SK-N-SH treated with all-trans-retinoic acid at 6 μM for 48 hours (cell line): ENCODE measurements around the gene KANSL1L.

Experiments
- ATAC-seq: fragments of 200-7000 bp; cut with Tn5 transposase; 3 replicates; pipeline ENCODE4 v1.9.1; 2020; ENCODE audit warnings: mild to moderate bottlenecking, moderate library complexity
- ARNTL ChIP-seq: fragments of 450-650 bp; formaldehyde crosslinking; IDR thresholded peaks from 2 replicates; pipeline ENCODE4 v1.5.0; 2020; ENCODE audit warnings: low read depth, mild to moderate bottlenecking, moderate library complexity, borderline replicate concordance
- BACH2 ChIP-seq: fragments of 250-450 bp; sonication (Bioruptor Pico); IDR thresholded peaks from 2 replicates; pipeline ENCODE4 v1.9.0; 2021; ENCODE audit warnings: mild to moderate bottlenecking, borderline replicate concordance
- CREB5 ChIP-seq: fragments of 250-450 bp; sonication (Bioruptor Pico); IDR thresholded peaks from 2 replicates; pipeline ENCODE4 v1.5.1; 2020; ENCODE audit warnings: low read depth, mild to moderate bottlenecking, moderate library complexity
- CSDC2 ChIP-seq: fragments of 250-450 bp; sonication (Bioruptor Pico); IDR thresholded peaks from 2 replicates; pipeline ENCODE4 v1.5.0; 2020; ENCODE audit warnings: mild to moderate bottlenecking, moderate library complexity
- CSRNP3 ChIP-seq: fragments of 250-450 bp; sonication (Bioruptor Pico); IDR thresholded peaks from 2 replicates; pipeline ENCODE4 v1.5.1; 2021; ENCODE audit warnings: mild to moderate bottlenecking, moderate library complexity
- ESRRG ChIP-seq: fragments of 250-450 bp; sonication (Bioruptor Pico); IDR thresholded peaks from 2 replicates; pipeline ENCODE4 v1.6.1; 2021; ENCODE audit warnings: mild to moderate bottlenecking
- GLIS3 ChIP-seq: fragments of 250-450 bp; sonication (Bioruptor Pico); IDR thresholded peaks from 2 replicates; pipeline ENCODE4 v1.5.0; 2020; ENCODE audit warnings: mild to moderate bottlenecking, moderate library complexity
- ISL1 ChIP-seq: fragments of 250-450 bp; sonication (Bioruptor Pico); IDR thresholded peaks from 2 replicates; pipeline ENCODE4 v2.1.2; 2022; ENCODE audit warnings: mild to moderate bottlenecking, moderate library complexity
- OSR1 ChIP-seq: fragments of 250-450 bp; sonication (Bioruptor Pico); IDR thresholded peaks from 2 replicates; pipeline ENCODE4 v1.8.0; 2022; ENCODE audit warnings: moderate library complexity, mild to moderate bottlenecking, inconsistent platforms
- POU6F1 ChIP-seq: fragments of 250-450 bp; sonication (Bioruptor Pico); IDR thresholded peaks from 2 replicates; pipeline ENCODE4 v1.8.0; 2021; ENCODE audit warnings: low read depth, mild to moderate bottlenecking, moderate library complexity, borderline replicate concordance
- PPARA ChIP-seq: fragments of 250-450 bp; sonication (Bioruptor Pico); IDR thresholded peaks from 2 replicates; pipeline ENCODE4 v1.5.0; 2020; ENCODE audit warnings: mild to moderate bottlenecking, borderline replicate concordance
- RARB ChIP-seq: fragments of 250-450 bp; sonication (Bioruptor Pico); IDR thresholded peaks from 2 replicates; pipeline ENCODE4 v1.8.0; 2021; ENCODE audit warnings: mild to moderate bottlenecking, moderate library complexity
- SNAI2 ChIP-seq: fragments of 250-450 bp; sonication (Bioruptor Pico); IDR thresholded peaks from 2 replicates; pipeline ENCODE4 v1.5.0; 2020; ENCODE audit warnings: mild to moderate bottlenecking, moderate library complexity
- TCF4 ChIP-seq: fragments of 250-450 bp; sonication (Bioruptor Pico); IDR thresholded peaks from 2 replicates; pipeline ENCODE4 v1.8.0; 2021; ENCODE audit warnings: mild to moderate bottlenecking, moderate library complexity, borderline replicate concordance
- TOX ChIP-seq: fragments of 250-450 bp; sonication (Bioruptor Pico); IDR thresholded peaks from 2 replicates; pipeline ENCODE4 v1.8.0; 2021; ENCODE audit warnings: mild to moderate bottlenecking, moderate library complexity, borderline replicate concordance
- TSHZ2 ChIP-seq: fragments of 250-450 bp; sonication (Bioruptor Pico); IDR thresholded peaks from 2 replicates; pipeline ENCODE4 v1.5.0; 2020; ENCODE audit warnings: mild to moderate bottlenecking, moderate library complexity
- ZC3H10 ChIP-seq: fragments of 250-450 bp; sonication (Bioruptor Pico); IDR thresholded peaks from 2 replicates; pipeline ENCODE4 v1.5.1; 2021; ENCODE audit warnings: mild to moderate bottlenecking, moderate library complexity
- ZFP3 ChIP-seq: fragments of 250-450 bp; sonication (Bioruptor Pico); IDR thresholded peaks from 2 replicates; pipeline ENCODE4 v1.5.0; 2020; ENCODE audit warnings: mild to moderate bottlenecking, moderate library complexity
- ZFP30 ChIP-seq: fragments of 450-650 bp; formaldehyde crosslinking; IDR thresholded peaks from 2 replicates; pipeline ENCODE4 v1.5.0; 2022; ENCODE audit warnings: mild to moderate bottlenecking, moderate library complexity
- ZNF565 ChIP-seq: fragments of 450-650 bp; formaldehyde crosslinking; conservative IDR thresholded peaks from 2 replicates; pipeline ENCODE4 v1.5.0; 2020; ENCODE audit warnings: low read depth, mild to moderate bottlenecking, moderate library complexity
- ZNF70 ChIP-seq: fragments of 450-650 bp; formaldehyde crosslinking; IDR thresholded peaks from 2 replicates; pipeline ENCODE4 v1.5.0; 2020; ENCODE audit warnings: mild to moderate bottlenecking, moderate library complexity
- ZNF8 ChIP-seq: fragments of 450-650 bp; formaldehyde crosslinking; IDR thresholded peaks from 2 replicates; pipeline ENCODE4 v1.5.0; 2020; ENCODE audit warnings: mild to moderate bottlenecking, moderate library complexity

The KANSL1L gene

GRCh38 chr2:210063306-210063705 is 107.9 kb downstream of the KANSL1L start (continued):
- no peak for TF ChIP-seq CSRNP3
- TF ChIP-seq ZFP3 = no peak
- no peak for TF ChIP-seq OSR1 (CRISPR knock-in tag)
- TF ChIP-seq RARB (CRISPR knock-in tag) = no peak
- no peak for TF ChIP-seq TOX
- TF ChIP-seq ZNF565 (CRISPR knock-in tag) = no peak

GRCh38 chr2:210055825-210056224 is 115.4 kb downstream of the KANSL1L start:
- no peak for ATAC-seq
- TF ChIP-seq CSDC2 = no peak
- TF ChIP-seq ZC3H10 (CRISPR knock-in tag) = no peak
- TF ChIP-seq PPARA (CRISPR knock-in tag) = no peak
- no peak for TF ChIP-seq ZFP30 (CRISPR knock-in tag)
- TF ChIP-seq ZNF8 = no peak
- no peak for TF ChIP-seq ARNTL
- no peak for TF ChIP-seq SNAI2 (CRISPR knock-in tag)
- no peak for TF ChIP-seq ZFP3
- TF ChIP-seq POU6F1 = no peak
- TF ChIP-seq ZNF565 (CRISPR knock-in tag) = no peak
- TF ChIP-seq TSHZ2 (CRISPR knock-in tag) = no peak
- TF ChIP-seq CREB5 = no peak
- TF ChIP-seq BACH2 (CRISPR knock-in tag) = no peak

- ATAC-seq = no peak
- TF ChIP-seq TCF4 (CRISPR knock-in tag) (no peak), GLIS3 (CRISPR knock-in tag) (no peak), POU6F1 (no peak), PPARA (CRISPR knock-in tag) (no peak), ZNF8 (no peak), ESRRG (no peak), SNAI2 (CRISPR knock-in tag) (no peak), ZFP3 (no peak)
These were observed 116.5 kb downstream of the KANSL1L start for GRCh38 chr2:210054696-210055095.

GRCh38 chr2:210050885-210051284 is 120.3 kb downstream of the KANSL1L start:
- ATAC-seq = no peak
- TF ChIP-seq GLIS3 (CRISPR knock-in tag) = no peak
- no peak for TF ChIP-seq ISL1 (CRISPR knock-in tag)
- no peak for TF ChIP-seq PPARA (CRISPR knock-in tag)
- TF ChIP-seq ZNF70 (CRISPR knock-in tag) = no peak
